ENCODE measurements around the gene MSI2.

The MSI2 gene

GRCh38 chr17:57486882-57487301 lies 230.6 kb downstream of the MSI2 start:
- H3K79me1 ChIP-seq (ENCODE audit: low read length): peaks cover 11% of the 10 kb centered on the region
- H3K4ac ChIP-seq (ENCODE audit: low read depth, low read length): no peak overlapping the region
- no peak overlapping the region for H4K8ac ChIP-seq (ENCODE audit: low read depth, low read length)
- no peak overlapping the region for H2AK5ac ChIP-seq (ENCODE audit: low read length)
- H2BK5ac ChIP-seq (ENCODE audit: low read depth, low read length, poor library complexity): no peak overlapping the region
- peaks cover 23 to 24% of the 10 kb centered on the region in 2 experiments for H3K4me1 ChIP-seq (ENCODE audit: control insufficient read depth in 1 of 2, insufficient read depth in 2 of 2, low read length in 2 of 2)
- no peak overlapping the region for H4K91ac ChIP-seq (ENCODE audit: low read depth, low read length)
- no peak overlapping the region for H2BK12ac ChIP-seq (ENCODE audit: low read length)
- DNase-seq: no peak
- no peak overlapping the region for H2AFZ ChIP-seq (ENCODE audit: insufficient read depth, low read length, poor library complexity)
- no peak overlapping the region for H3K4me3 ChIP-seq (ENCODE audit: low read depth, low read length)
- peaks cover 0 to 3% of the 10 kb centered on the region in 2 experiments for H3K36me3 ChIP-seq (ENCODE audit: control insufficient read depth in 1 of 2, insufficient read depth in 2 of 2, low read length in 2 of 2)
- no peak overlapping the region for H3K23ac ChIP-seq (ENCODE audit: low read length)
- H3K9me3 ChIP-seq (ENCODE audit: insufficient read depth, low read depth, low read length): no peaks in the 10 kb centered on the region
- no peaks in the 10 kb centered on the region for H3K27me3 ChIP-seq (ENCODE audit: insufficient read depth, low read length)
- no peak overlapping the region for H3K14ac ChIP-seq (ENCODE audit: low read length)
- H3K4me2 ChIP-seq (ENCODE audit: low read length): no peak overlapping the region
- H2BK120ac ChIP-seq (ENCODE audit: insufficient read depth, low read length, poor library complexity): no peak overlapping the region
- no peak overlapping the region for H3K9ac ChIP-seq (ENCODE audit: low read length)
- no peak overlapping the region for H4K12ac ChIP-seq (ENCODE audit: low read depth, low read length)
- H3K18ac ChIP-seq (ENCODE audit: low read length): no peak overlapping the region
- H3K79me2 ChIP-seq (ENCODE audit: control insufficient read depth, insufficient read depth, low read length, poor library complexity): no peaks in the 10 kb centered on the region
- H3K27ac ChIP-seq (ENCODE audit: low read depth, low read length): no peak overlapping the region
- WGBS (ENCODE audit: extremely low coverage, insufficient coverage, insufficient read length): no CpG with 5 or more reads among the region's 4 CpGs

GRCh38 chr17:57487573-57487972 lies 231.2 kb downstream of the MSI2 start:
- H3K18ac ChIP-seq (ENCODE audit: low read length): peak overlapping the region; percentile 35
- H3K79me2 ChIP-seq (ENCODE audit: control insufficient read depth, insufficient read depth, low read length, poor library complexity): no peaks in the 10 kb centered on the region
- H3K9ac ChIP-seq (ENCODE audit: low read length): no peak overlapping the region
- H3K4me2 ChIP-seq (ENCODE audit: low read length): no peak overlapping the region
- H2BK12ac ChIP-seq (ENCODE audit: low read length): no peak overlapping the region
- no peak overlapping the region for H3K4me3 ChIP-seq (ENCODE audit: low read depth, low read length)
- H2AK5ac ChIP-seq (ENCODE audit: low read length): no peak overlapping the region
- no peaks in the 10 kb centered on the region for H3K27me3 ChIP-seq (ENCODE audit: insufficient read depth, low read length)
- no peak overlapping the region for H3K14ac ChIP-seq (ENCODE audit: low read length)
- peaks cover 11% of the 10 kb centered on the region for H3K79me1 ChIP-seq (ENCODE audit: low read length)
- no CpG with 5 or more reads among the region's 5 CpGs for WGBS (ENCODE audit: extremely low coverage, insufficient coverage, insufficient read length)
- H2BK5ac ChIP-seq (ENCODE audit: low read depth, low read length, poor library complexity): no peak overlapping the region
- no peak overlapping the region for H2BK120ac ChIP-seq (ENCODE audit: insufficient read depth, low read length, poor library complexity)
- H4K91ac ChIP-seq (ENCODE audit: low read depth, low read length): no peak overlapping the region
- peaks cover 17 to 18% of the 10 kb centered on the region in 2 experiments for H3K4me1 ChIP-seq (ENCODE audit: control insufficient read depth in 1 of 2, insufficient read depth in 2 of 2, low read length in 2 of 2)
- no peak overlapping the region for H3K23ac ChIP-seq (ENCODE audit: low read length)
- H3K36me3 ChIP-seq (ENCODE audit: control insufficient read depth in 1 of 2, insufficient read depth in 2 of 2, low read length in 2 of 2): peaks cover 0 to 3% of the 10 kb centered on the region in 2 experiments
- no peak overlapping the region for H4K8ac ChIP-seq (ENCODE audit: low read depth, low read length)
- DNase-seq: no peak
- no peak overlapping the region for H3K4ac ChIP-seq (ENCODE audit: low read depth, low read length)
- no peak overlapping the region for H4K12ac ChIP-seq (ENCODE audit: low read depth, low read length)
- no peak overlapping the region for H2AFZ ChIP-seq (ENCODE audit: insufficient read depth, low read length, poor library complexity)
- no peak overlapping the region for H3K27ac ChIP-seq (ENCODE audit: low read depth, low read length)
- no peaks in the 10 kb centered on the region for H3K9me3 ChIP-seq (ENCODE audit: insufficient read depth, low read depth, low read length)

GRCh38 chr17:57488856-57489255 lies 232.5 kb downstream of the MSI2 start:
- Histone ChIP-seq H3K14ac (ENCODE audit: low read length) (no peak overlapping the region), H4K8ac (ENCODE audit: low read depth, low read length) (no peak overlapping the region), H3K9ac (ENCODE audit: low read length) (no peak overlapping the region), H3K4ac (ENCODE audit: low read depth, low read length) (no peak overlapping the region), H2BK120ac (ENCODE audit: insufficient read depth, low read length, poor library complexity) (no peak overlapping the region), H2BK12ac (ENCODE audit: low read length) (no peak overlapping the region), H3K18ac (ENCODE audit: low read length) (peak overlapping the region; percentile 56), H2AFZ (ENCODE audit: insufficient read depth, low read length, poor library complexity) (no peak overlapping the region), H3K36me3 (ENCODE audit: control insufficient read depth in 1 of 2, insufficient read depth in 2 of 2, low read length in 2 of 2) (peaks cover 0 to 5% of the 10 kb centered on the region in 2 experiments), H3K79me1 (ENCODE audit: low read length) (peaks cover 8% of the 10 kb centered on the region), H3K4me1 (ENCODE audit: control insufficient read depth in 1 of 2, insufficient read depth in 2 of 2, low read length in 2 of 2) (peaks cover 10 to 11% of the 10 kb centered on the region in 2 experiments), H3K27ac (ENCODE audit: low read depth, low read length) (no peak overlapping the region), H2AK5ac (ENCODE audit: low read length) (no peak overlapping the region), H3K23ac (ENCODE audit: low read length) (no peak overlapping the region), H3K79me2 (ENCODE audit: control insufficient read depth, insufficient read depth, low read length, poor library complexity) (no peaks in the 10 kb centered on the region), H4K91ac (ENCODE audit: low read depth, low read length) (no peak overlapping the region), H4K12ac (ENCODE audit: low read depth, low read length) (no peak overlapping the region), H2BK5ac (ENCODE audit: low read depth, low read length, poor library complexity) (no peak overlapping the region), H3K4me2 (ENCODE audit: low read length) (no peak overlapping the region), H3K27me3 (ENCODE audit: insufficient read depth, low read length) (no peaks in the 10 kb centered on the region), H3K9me3 (ENCODE audit: insufficient read depth, low read depth, low read length) (no peaks in the 10 kb centered on the region), H3K4me3 (ENCODE audit: low read depth, low read length) (no peak overlapping the region)
- DNase-seq: no peak
- no CpG with 5 or more reads among the region's 9 CpGs for WGBS (ENCODE audit: extremely low coverage, insufficient coverage, insufficient read length)

GRCh38 chr17:57489321-57489720 lies 233.0 kb downstream of the MSI2 start:
- Histone ChIP-seq H3K23ac (ENCODE audit: low read length) (no peak overlapping the region), H3K79me1 (ENCODE audit: low read length) (peaks cover 5% of the 10 kb centered on the region), H3K4me3 (ENCODE audit: low read depth, low read length) (no peak overlapping the region), H2BK120ac (ENCODE audit: insufficient read depth, low read length, poor library complexity) (no peak overlapping the region), H3K4me1 (ENCODE audit: control insufficient read depth in 1 of 2, insufficient read depth in 2 of 2, low read length in 2 of 2) (peaks cover 7 to 8% of the 10 kb centered on the region in 2 experiments), H3K27ac (ENCODE audit: low read depth, low read length) (no peak overlapping the region), H3K9me3 (ENCODE audit: insufficient read depth, low read depth, low read length) (no peaks in the 10 kb centered on the region), H2AK5ac (ENCODE audit: low read length) (no peak overlapping the region), H4K12ac (ENCODE audit: low read depth, low read length) (no peak overlapping the region), H3K9ac (ENCODE audit: low read length) (no peak overlapping the region), H4K91ac (ENCODE audit: low read depth, low read length) (no peak overlapping the region), H3K36me3 (ENCODE audit: control insufficient read depth in 1 of 2, insufficient read depth in 2 of 2, low read length in 2 of 2) (peaks cover 0 to 5% of the 10 kb centered on the region in 2 experiments), H3K14ac (ENCODE audit: low read length) (no peak overlapping the region), H3K27me3 (ENCODE audit: insufficient read depth, low read length) (no peaks in the 10 kb centered on the region), H4K8ac (ENCODE audit: low read depth, low read length) (no peak overlapping the region), H2BK12ac (ENCODE audit: low read length) (no peak overlapping the region), H3K4me2 (ENCODE audit: low read length) (no peak overlapping the region), H2BK5ac (ENCODE audit: low read depth, low read length, poor library complexity) (no peak overlapping the region), H3K18ac (ENCODE audit: low read length) (peak overlapping the region; percentile 56), H2AFZ (ENCODE audit: insufficient read depth, low read length, poor library complexity) (no peak overlapping the region), H3K79me2 (ENCODE audit: control insufficient read depth, insufficient read depth, low read length, poor library complexity) (no peaks in the 10 kb centered on the region), H3K4ac (ENCODE audit: low read depth, low read length) (no peak overlapping the region)
- no peak for DNase-seq
- WGBS (ENCODE audit: extremely low coverage, insufficient coverage, insufficient read length): no CpG with 5 or more reads among the region's 4 CpGs
